Vagina (tissue), 2 donors: ENCODE measurements around the gene ZNF599.

Source experiments
- POLR2A ChIP-seq, 2 donors: fragments of 450-650 bp; IDR thresholded peaks; one replicate each; pipeline ENCODE4 v1.6.1; 2017; ENCODE audit warnings: antibody characterized with exemption in 2 of 2, mild to moderate bottlenecking in 2 of 2, moderate library complexity in 2 of 2
- POLR2AphosphoS5 ChIP-seq, 2 donors: sonication (generic); formaldehyde crosslinking; IDR thresholded peaks; one replicate each; pipeline ENCODE4 v1.9.0; 2017; ENCODE audit warnings: antibody characterized with exemption in 2 of 2, mild to moderate bottlenecking in 2 of 2, low read depth in 1 of 2; ENCODE audit not compliant: insufficient read depth in 1 of 2
- TF ChIP-seq, protein P1 (sequence below), 3 experiments: fragments of 450-650 bp in 2 of 3; fragments of 200-600 bp in 1 of 3; sonication (generic) in 1 of 3; IDR thresholded peaks; one replicate each; pipeline ENCODE4 v1.5.1; 2017 to 2019; ENCODE audit warnings: antibody characterized with exemption in 3 of 3, mild to moderate bottlenecking in 2 of 3, moderate library complexity in 2 of 3

DNA sequence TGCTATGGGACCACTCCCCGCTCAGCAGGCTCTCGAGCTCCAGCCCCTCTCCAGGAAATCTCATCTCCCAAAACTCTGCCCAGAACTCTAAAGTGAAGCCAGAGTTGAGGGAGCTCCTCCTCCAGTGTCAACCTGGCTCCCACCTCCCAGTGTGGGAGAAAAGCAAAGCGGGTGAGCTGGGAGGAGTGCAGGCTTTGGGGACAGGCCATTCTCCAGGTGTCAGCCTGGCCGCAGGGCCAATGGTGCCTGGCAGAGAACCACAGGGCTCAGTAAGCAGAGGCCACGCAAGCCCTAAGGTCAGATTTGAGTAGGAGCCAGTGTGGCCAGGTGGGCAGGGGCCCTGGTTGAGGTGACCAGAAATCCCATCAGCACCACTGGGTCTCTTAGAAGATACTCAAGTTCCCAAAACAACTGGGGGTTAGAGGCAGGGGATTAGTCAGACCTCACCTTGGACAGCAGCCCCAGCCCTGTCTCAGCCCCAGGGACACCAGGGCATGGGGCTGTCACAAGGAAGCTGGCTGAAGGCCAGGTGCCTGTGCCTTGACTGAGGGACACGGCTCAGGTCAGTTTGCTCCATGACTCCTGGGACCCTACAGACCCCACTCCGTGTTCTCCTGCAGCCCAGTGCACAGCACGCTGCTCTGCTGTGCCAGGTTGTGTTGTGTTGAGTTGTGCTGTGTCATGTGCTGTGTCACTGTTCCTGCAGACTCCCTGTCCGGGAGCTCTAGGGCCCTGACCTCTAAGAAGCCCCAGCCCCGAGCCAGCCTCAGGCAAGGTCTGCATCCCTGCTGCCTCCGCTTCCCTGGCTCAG, 41.8 kb downstream of the ZNF599 start:
- no peak for TF ChIP-seq POLR2AphosphoS5 (IDR thresholded peaks at IDR 0.05; ENCODE audit: insufficient read depth in 1 of 2, low read depth in 1 of 2)
- TF ChIP-seq, protein P1, sequence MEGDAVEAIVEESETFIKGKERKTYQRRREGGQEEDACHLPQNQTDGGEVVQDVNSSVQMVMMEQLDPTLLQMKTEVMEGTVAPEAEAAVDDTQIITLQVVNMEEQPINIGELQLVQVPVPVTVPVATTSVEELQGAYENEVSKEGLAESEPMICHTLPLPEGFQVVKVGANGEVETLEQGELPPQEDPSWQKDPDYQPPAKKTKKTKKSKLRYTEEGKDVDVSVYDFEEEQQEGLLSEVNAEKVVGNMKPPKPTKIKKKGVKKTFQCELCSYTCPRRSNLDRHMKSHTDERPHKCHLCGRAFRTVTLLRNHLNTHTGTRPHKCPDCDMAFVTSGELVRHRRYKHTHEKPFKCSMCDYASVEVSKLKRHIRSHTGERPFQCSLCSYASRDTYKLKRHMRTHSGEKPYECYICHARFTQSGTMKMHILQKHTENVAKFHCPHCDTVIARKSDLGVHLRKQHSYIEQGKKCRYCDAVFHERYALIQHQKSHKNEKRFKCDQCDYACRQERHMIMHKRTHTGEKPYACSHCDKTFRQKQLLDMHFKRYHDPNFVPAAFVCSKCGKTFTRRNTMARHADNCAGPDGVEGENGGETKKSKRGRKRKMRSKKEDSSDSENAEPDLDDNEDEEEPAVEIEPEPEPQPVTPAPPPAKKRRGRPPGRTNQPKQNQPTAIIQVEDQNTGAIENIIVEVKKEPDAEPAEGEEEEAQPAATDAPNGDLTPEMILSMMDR (IDR thresholded peaks at IDR 0.05), result no peak
- TF ChIP-seq POLR2A (IDR thresholded peaks at IDR 0.05), result no peak
